HG02885 (cell line): Measurements from ENCODE around the gene BEGAIN.

Experiments used
- ATAC-seq: cut with Tn5 transposase; IDR thresholded peaks from one replicate; pipeline ENCODE4 v1.9.1; 2021; ENCODE audit warnings: mild to moderate bottlenecking; ENCODE audit not compliant: unreplicated experiment, poor library complexity

The BEGAIN gene

GRCh38 chr14:100555436-100556139 lies 31.6 kb downstream of the BEGAIN start:
- ATAC-seq = no peak

DNA sequence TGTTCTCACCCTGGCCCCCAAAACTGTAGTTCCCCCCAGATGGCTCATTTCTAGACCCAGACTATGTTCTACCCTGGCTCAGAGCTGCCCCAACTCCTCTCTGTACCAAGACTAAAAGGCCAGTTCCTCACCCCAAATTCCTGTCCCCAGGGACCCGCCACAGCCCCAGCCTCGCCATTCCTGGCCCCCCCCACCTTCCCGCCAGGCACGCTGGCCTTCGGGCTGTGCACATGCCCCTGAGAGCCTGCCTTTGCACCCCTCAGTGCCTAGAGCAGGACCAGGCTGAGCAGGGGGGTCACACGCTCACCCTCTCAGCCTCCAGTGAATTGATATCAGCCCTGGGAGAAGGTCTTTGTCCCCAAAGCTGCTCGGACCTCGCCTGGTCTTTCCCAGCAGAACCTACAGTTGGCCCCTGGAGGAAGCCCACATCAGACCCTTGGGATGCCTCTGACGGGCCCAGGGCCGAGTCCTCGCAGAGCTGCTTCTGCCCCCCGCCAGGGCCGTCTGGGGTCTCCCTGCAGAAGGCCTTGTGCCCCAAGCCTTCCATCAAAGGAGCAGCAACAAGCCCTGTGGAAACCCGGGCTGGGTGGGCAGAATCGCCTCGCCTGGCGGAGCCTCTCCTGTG lies 32.4 kb downstream of the BEGAIN start:
- ATAC-seq = no peak

GRCh38 chr14:100554082-100554677 lies 33.0 kb downstream of the BEGAIN start:
- ATAC-seq = no peak

DNA sequence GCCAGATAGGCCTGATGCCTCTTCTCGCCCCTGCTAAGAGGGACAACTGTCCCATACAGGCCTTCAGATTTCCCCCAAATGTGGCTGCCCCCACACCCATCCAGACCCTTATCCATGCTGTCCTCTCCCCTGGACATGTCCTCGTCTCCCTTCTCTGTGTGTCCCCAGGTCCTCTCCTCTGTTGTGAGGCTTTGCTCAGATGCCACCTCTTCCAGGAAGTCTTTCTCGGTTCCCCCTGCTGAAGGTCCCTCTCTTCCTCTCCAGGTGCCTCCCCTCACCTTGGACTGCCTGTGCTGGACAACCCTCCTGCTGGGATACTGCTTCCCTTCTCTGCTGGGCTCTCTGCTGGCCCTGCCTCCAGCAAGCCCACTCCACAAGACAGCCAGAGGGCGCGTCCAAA lies 33.7 kb downstream of the BEGAIN start:
- ATAC-seq = no peak

DNA sequence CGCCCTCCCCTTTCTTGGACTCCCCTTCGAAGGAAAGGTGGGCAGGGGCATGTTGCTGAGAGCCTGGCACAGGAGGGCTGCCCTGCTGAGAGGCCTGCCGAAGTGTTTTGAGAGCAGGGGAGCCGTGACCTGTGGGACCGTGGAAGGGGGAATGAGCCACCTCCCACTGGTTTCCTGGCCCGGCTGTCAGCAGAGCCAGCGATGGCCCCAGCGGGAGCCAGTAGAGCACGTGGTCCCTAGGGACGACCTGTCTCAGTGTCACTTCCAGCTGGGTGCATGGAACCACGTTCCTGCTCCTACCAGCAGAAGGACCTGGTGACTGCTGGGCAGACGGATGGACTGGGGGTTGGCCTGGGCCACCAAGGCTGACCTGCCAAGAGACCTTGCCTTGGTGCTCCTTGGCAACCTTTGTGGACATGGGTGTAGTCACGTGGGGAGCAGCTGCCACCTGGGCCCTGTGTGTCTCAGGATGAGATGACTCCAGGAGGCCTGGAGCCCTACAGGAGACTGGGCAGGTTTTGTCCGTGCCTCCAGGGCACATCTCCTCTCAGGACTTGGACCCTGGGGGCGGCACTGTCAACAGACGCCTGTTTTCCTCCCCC lies 34.6 kb downstream of the BEGAIN start:
- no peak for ATAC-seq

DNA sequence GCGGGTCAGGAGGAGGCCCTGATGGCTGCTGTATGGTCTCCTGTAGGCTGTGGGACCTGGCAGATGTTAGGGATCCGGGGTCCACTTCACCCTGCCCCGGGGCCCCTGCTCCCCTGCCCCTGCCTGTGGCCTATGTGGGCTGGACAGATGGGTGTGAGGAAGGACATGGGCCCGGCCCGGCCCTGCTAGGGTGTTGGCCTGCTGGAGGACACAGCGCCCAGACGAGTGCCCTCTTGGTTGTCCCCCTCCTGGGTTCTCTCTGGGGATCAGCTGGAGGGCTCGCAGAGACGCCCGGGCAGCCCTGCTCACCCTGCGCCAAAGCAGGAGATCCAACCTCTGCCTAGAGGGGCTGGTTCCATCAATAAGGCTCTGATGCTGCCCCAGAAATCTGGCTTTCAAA lies 36.2 kb downstream of the BEGAIN start:
- no peak for ATAC-seq

- ATAC-seq = no peak
These were observed 37.2 kb downstream of the BEGAIN start for GRCh38 chr14:100549834-100550625.

DNA sequence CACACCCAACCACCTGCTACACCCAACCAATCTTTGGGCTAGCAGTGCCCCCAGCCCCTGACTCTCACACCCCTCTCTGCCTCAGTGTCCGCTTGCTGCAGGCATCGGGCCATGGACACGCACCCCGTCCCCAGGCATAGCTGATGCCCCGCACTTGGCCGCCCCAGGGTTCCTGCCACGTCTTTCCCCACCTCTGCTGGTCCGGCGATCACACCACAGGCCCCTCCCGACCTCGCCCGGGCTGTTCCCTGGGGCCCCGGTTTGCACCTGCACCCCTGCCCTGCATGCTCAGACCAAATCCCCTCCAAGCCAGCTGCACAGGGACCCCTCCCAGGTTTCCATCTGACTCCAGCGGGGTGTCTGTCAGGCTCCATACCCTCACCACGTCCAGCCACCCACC lies 38.3 kb downstream of the BEGAIN start:
- no peak for ATAC-seq

GRCh38 chr14:100548295-100548655 lies 38.9 kb downstream of the BEGAIN start:
- no peak for ATAC-seq

DNA sequence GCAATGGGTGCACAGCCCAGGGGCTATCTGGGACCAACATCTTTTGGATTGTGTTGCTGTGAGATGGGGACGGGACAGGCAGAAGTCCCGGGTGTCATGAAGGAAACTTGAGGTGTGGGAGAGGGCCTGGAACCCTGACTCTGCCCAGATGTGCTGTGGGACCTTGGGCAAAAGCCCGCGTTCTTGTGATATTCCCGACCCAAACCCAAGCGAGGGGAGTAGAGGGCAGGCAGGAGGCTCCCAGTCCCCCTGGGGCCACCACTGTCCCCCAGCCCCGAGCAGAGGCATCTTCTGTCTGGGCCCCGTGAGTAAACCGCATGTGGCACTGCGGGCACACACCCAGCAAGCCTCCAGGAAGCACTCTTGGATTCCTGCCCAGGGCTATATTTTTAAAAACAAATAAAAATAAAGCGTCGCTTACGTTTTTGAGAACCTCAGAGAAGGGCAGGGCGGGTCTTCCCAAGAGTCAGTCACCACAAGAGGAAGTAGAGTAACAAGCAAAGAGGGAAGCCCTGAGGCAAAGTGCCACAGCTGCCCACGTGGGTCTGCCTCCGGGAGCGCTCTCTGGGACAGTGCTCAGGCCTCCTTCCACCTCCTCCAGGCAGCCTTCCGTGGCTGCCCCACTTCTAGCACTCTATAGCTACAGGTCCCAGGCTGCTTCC lies 39.5 kb downstream of the BEGAIN start:
- ATAC-seq = no peak

GRCh38 chr14:100546051-100546443 lies 41.2 kb downstream of the BEGAIN start:
- ATAC-seq = no peak

- no peak for ATAC-seq
These were observed 41.9 kb downstream of the BEGAIN start for GRCh38 chr14:100545359-100545758.

GRCh38 chr14:100544506-100545141 lies 42.6 kb downstream of the BEGAIN start:
- ATAC-seq = no peak

DNA sequence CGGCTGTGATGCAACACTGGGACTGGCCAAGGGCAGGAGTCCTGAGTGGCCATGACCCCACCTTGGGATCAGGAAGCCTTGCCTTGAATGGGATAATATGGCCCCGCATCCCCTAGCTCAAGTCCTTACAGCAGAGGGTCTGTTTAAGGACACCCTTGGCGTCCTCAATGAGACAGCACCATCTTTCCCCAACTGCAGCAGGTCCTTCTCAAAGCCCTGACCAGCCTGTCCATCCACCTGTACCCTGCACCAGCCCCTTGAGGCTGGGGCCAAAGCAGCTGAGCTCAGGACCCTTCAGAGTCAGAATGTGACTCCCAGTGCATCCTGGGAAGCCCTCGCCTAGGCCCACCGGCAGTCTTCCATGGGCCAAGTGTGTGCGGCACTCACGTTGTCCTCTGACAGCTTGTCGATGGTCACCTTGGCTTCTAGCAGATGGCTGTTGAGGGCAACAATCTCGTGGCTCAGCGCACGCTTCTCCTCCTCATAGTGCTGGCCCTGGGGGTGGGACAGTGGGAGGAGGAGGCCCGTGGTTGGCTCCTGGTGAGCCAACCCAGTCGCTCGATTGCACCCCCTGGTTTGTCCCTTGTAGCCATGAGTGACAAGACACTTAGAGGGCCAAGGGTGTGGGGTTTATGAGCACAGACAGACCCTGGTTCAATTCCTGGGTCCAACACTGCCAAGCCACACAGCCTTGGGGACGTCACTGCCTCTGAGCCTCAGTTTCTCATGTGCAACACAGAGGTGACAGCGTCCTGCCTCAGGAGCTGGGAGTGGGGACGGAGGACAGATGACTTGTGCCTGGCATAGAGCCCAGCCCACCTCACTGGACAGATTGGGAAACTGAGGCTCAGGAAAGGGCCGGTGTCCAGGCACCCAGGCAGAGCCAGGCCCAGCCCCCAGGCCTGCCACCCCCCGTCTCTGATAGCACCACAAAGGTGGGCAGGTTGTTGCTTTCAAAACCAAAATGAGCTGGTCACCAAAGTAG lies 43.5 kb downstream of the BEGAIN start:
- ATAC-seq = no peak

DNA sequence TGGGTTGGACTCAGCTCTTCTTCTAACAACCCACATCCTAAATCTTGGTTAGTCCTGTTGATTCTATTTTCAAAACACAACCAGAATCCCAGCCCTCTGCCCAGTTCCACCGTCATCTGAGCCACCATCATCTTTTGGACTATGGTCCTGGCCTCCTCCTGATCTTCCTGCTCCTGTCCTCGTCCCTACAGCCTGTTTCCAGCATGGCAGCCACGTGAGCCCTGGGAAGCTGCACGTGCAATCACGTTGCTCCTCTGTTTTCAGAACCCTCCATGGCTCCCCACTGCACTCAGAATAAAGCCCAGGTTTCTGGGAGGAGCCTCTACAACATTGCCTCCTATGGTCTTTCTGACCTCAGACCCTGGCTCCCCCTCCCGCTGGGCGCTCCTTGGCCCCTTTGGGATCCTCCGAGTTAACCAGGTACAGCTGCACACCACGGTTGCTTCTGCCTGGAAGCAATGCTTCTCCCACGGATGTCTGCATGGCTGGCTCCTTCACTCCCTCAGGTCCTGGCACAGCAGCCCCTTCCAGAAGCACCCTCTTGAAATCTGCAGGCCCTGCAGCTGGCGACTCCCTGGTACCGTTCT lies 44.5 kb downstream of the BEGAIN start:
- no peak for ATAC-seq

DNA sequence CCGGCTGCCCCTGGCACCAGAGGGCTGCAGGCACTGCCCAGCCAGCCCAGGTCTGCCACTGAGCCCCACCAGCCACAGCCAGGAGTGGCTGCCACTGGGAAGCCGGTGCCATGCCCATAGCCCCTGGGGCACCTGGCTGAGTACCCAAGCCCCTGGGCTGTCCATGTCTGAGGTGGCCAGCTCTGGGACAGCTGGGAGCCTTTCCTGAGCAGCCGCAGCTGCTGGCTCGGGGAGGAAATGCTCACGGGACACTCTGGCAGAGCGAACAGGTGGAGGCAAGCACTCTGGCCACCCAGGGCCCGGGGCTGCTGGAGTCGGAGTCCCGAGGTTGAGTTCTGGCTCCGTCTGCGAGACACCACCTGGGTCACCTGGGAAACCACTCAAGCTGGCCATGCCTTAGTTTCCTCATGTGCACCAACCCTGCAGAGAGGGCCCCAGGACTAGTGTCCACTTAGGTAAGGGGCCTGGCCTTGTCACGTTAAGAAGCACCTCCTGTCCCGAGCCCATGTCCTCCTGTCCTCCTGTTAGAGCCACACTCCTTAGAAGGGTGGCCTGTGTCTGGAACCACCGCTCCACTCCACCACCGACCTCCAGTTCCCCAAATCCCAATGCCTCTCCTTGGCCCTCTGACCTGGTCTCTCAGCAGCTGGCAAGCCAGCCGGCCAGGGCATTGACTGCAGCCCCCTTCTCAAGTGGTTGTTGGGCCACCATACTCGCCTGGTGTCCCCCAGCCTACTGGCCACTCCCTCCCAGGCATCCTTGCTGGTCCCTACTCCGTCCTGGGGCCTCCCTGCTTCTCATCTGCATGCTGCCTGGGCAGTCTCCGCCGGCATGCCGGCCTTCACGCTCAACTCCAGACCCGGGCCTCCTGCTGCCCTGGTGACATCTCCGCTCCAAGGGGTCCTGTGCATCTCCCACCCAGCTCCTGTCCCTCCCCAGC lies 45.3 kb downstream of the BEGAIN start:
- no peak for ATAC-seq

GRCh38 chr14:100540926-100541620 lies 46.1 kb downstream of the BEGAIN start:
- ATAC-seq = no peak
